Measurements from ENCODE around the gene AOPEP.

Gene AOPEP

DNA sequence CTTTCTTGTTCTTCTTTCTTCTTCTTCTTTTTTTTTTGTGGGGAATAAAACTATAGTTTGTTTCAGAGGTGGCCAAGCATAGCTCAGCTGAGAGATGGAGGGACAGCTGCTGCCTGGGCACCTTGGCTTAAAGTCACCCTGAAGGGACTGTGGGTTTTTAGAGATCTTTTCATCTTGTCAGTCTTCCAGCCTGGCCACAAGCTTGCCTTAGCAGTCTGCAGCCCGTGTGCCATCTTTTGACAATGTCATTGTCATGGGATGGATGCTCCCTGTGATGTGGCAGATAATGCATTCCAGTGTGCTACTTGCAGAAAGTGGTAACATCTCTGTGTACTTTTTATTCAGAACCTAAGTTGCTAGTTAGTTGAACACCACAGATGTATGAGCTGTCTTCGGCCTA is 310.2 kb downstream of the AOPEP start:
- Histone ChIP-seq H3K27ac (ENCODE audit: extremely low read depth, low read depth, low read length) (no peak overlapping the region), H3K9me3 (ENCODE audit: control insufficient read depth, insufficient read depth, low read depth, low read length) (no peaks in the 10 kb centered on the region), H3K4me1 (ENCODE audit: control insufficient read depth, insufficient read depth, low read length) (peaks cover 7% of the 10 kb centered on the region; the same call in 1 of the 2 replicates), H3K4me3 (ENCODE audit: low read depth, low read length) (no peak overlapping the region), H3K36me3 (ENCODE audit: control insufficient read depth in 2 of 2, insufficient read depth in 1 of 2, low read length in 2 of 2) (no peaks in the 10 kb centered on the region)
- POLR2A ChIA-PET: no interaction called here
- CTCF ChIA-PET: interaction anchor here (0.6 to 0.9 kb wide), 3 partner anchors 21 to 538 kb away, joined by 3 read pairs; no protein-coding TSS in a partner anchor
- TF ChIP-seq ZNF121 (tag by site-specific recombination; IDR thresholded peaks at IDR 0.05) (no peak), KLF10 (tag by site-specific recombination; IDR thresholded peaks at IDR 0.05) (no peak)

DNA sequence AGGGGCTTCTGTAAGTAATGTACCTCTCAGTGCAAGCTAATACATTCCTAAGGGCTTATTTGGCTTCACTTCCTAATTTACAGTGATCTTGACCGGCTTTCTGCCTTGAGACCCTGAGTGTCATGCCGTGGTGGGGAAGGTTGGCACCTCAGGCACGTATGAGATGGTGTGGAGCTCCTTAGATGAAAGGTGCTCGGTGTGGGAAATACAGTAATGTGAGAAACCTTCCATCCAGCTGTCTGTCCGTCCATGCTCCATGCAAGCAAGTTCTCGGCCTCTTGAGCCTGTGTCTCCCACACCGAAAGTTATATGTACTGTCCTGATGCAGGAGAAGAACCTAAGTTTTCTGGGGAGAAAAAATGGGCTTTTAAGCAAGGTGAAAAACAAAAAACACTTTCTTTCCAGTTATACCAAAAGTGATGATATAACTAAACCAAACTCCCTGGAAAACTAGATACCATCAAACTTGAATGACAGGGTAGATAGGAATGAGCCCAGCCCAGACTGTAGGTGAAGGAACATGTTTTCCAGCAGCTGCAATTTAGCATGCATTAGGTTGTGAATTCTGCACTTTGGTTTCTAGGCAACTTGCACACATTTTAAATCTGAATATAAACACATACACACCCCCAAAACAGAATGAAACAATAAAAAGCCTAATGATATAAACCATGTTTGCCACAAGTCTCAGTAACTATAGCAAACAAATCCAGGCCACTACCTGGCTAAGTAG is 311.5 kb downstream of the AOPEP start:
- H3K9me3 ChIP-seq (ENCODE audit: control insufficient read depth, insufficient read depth, low read depth, low read length): no peaks in the 10 kb centered on the region
- CTCF ChIA-PET: interaction anchor here (0.5 to 1.3 kb wide), 4 partner anchors 15 to 369 kb away, joined by 3 read pairs; no protein-coding TSS in a partner anchor
- no peak overlapping the region for H3K27ac ChIP-seq (ENCODE audit: extremely low read depth, low read depth, low read length)
- POLR2A ChIA-PET: no interaction called here
- no peaks in the 10 kb centered on the region for H3K36me3 ChIP-seq (ENCODE audit: control insufficient read depth in 2 of 2, insufficient read depth in 1 of 2, low read length in 2 of 2)
- H3K4me1 ChIP-seq (ENCODE audit: control insufficient read depth, insufficient read depth, low read length): no peaks in the 10 kb centered on the region
- no peak for TF ChIP-seq ZBTB48 (tag by site-specific recombination; IDR thresholded peaks at IDR 0.05)
- TF ChIP-seq ZNF335 (tag by site-specific recombination; conservative IDR thresholded peaks at IDR 0.05): no peak
- no peak overlapping the region for H3K4me3 ChIP-seq (ENCODE audit: low read depth, low read length)

DNA sequence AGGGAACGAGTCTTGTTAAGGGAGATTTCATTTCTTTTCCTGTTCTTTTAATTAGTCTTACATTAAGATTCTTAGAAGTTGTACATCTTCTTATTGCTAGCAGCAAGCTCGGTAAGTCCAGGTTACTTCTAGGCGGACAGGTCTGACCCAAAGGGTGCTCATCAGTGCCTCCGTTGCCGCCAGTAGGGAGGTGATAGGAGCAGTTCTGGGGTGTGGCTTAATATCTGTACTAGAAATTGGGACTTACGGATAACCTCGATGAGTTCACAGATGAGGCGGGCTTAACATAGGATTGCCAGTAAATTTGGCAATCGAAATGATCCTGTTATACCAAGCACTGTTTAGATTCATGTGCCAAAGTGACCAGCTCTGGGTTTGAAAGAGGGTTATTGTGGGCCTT is 312.2 kb downstream of the AOPEP start:
- Histone ChIP-seq H3K36me3 (ENCODE audit: control insufficient read depth in 2 of 2, insufficient read depth in 1 of 2, low read length in 2 of 2) (no peaks in the 10 kb centered on the region), H3K4me1 (ENCODE audit: control insufficient read depth, insufficient read depth, low read length) (no peaks in the 10 kb centered on the region), H3K4me3 (ENCODE audit: low read depth, low read length) (no peak overlapping the region), H3K9me3 (ENCODE audit: control insufficient read depth, insufficient read depth, low read depth, low read length) (no peaks in the 10 kb centered on the region), H3K27ac (ENCODE audit: extremely low read depth, low read depth, low read length) (no peak overlapping the region)
- no peak for TF ChIP-seq ZNF610 (tag by site-specific recombination; IDR thresholded peaks at IDR 0.05; ENCODE audit: borderline replicate concordance)
- no peak for TF ChIP-seq ZNF544 (tag by site-specific recombination; IDR thresholded peaks at IDR 0.05)
- no peak for TF ChIP-seq ZNF391 (tag by site-specific recombination; IDR thresholded peaks at IDR 0.05; ENCODE audit: borderline replicate concordance, low read depth)
- TF ChIP-seq ZNF548 (tag by site-specific recombination; IDR thresholded peaks at IDR 0.05): no peak
- TF ChIP-seq ZNF549 (tag by site-specific recombination; IDR thresholded peaks at IDR 0.05): no peak
- no peak for TF ChIP-seq ZNF239 (tag by site-specific recombination; IDR thresholded peaks at IDR 0.05)
- TF ChIP-seq, protein P1, sequence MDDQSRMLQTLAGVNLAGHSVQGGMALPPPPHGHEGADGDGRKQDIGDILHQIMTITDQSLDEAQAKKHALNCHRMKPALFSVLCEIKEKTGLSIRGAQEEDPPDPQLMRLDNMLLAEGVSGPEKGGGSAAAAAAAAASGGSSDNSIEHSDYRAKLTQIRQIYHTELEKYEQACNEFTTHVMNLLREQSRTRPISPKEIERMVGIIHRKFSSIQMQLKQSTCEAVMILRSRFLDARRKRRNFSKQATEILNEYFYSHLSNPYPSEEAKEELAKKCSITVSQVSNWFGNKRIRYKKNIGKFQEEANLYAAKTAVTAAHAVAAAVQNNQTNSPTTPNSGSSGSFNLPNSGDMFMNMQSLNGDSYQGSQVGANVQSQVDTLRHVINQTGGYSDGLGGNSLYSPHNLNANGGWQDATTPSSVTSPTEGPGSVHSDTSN (CRISPR knock-in tag; IDR thresholded peaks at IDR 0.05): no peak
- POLR2A ChIA-PET: no interaction called here
- CTCF ChIA-PET: interaction anchor here (0.9 to 1.5 kb wide), 2 partner anchors 87 to 370 kb away, joined by 3 to 4 read pairs; no protein-coding TSS in a partner anchor

DNA sequence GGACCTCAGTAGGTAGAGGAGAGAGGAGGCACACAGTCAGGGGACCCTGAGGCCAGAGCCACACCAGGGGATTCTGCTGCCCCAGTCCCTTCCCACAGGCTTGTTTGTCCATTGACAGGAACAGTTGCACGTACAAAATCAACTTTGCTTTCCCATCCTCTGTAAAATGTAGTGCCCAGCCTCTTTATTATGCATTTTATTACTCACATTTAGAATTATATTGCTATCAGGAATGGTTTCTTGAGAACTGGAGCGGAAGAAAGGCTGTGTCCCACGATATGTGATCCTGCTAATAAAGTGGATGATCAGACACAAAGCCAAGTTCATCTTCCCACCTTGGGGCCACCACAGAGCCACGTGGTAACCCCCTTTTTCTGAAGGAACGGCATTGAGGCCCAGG is 313.6 kb downstream of the AOPEP start:
- H3K36me3 ChIP-seq (ENCODE audit: control insufficient read depth in 2 of 2, insufficient read depth in 1 of 2, low read length in 2 of 2): no peaks in the 10 kb centered on the region
- no peaks in the 10 kb centered on the region for H3K4me1 ChIP-seq (ENCODE audit: control insufficient read depth, insufficient read depth, low read length)
- ChIA-PET POLR2A (no interaction called here), CTCF (interaction anchor here (1.5 kb wide), 1 partner anchor 86 kb away, joined by 4 read pairs; no protein-coding TSS in a partner anchor)
- TF ChIP-seq KLF16 (tag by site-specific recombination; IDR thresholded peaks at IDR 0.05): no peak
- 0 out of 2 replicates have a peak, but pooled peaks have one; percentile 21 for TF ChIP-seq SCRT2 (tag by site-specific recombination; IDR thresholded peaks at IDR 0.05)
- TF ChIP-seq ZNF626 (tag by site-specific recombination; IDR thresholded peaks at IDR 0.05): no peak
- H3K27ac ChIP-seq (ENCODE audit: extremely low read depth, low read depth, low read length): no peak overlapping the region
- H3K4me3 ChIP-seq (ENCODE audit: low read depth, low read length): no peak overlapping the region
- H3K9me3 ChIP-seq (ENCODE audit: control insufficient read depth, insufficient read depth, low read depth, low read length): no peaks in the 10 kb centered on the region

All from HEK293 (cell line).